Measurements from ENCODE around the gene UBTF. TPM values are rescaled to one million over a fixed set of nuclear protein-coding genes. Genes with fewer than 3 reads are reported as not detected.

UBTF gene
- total and polyA plus RNA-seq, 11 donors: 33.1 to 61.2 (median 44.1) TPM

DNA sequence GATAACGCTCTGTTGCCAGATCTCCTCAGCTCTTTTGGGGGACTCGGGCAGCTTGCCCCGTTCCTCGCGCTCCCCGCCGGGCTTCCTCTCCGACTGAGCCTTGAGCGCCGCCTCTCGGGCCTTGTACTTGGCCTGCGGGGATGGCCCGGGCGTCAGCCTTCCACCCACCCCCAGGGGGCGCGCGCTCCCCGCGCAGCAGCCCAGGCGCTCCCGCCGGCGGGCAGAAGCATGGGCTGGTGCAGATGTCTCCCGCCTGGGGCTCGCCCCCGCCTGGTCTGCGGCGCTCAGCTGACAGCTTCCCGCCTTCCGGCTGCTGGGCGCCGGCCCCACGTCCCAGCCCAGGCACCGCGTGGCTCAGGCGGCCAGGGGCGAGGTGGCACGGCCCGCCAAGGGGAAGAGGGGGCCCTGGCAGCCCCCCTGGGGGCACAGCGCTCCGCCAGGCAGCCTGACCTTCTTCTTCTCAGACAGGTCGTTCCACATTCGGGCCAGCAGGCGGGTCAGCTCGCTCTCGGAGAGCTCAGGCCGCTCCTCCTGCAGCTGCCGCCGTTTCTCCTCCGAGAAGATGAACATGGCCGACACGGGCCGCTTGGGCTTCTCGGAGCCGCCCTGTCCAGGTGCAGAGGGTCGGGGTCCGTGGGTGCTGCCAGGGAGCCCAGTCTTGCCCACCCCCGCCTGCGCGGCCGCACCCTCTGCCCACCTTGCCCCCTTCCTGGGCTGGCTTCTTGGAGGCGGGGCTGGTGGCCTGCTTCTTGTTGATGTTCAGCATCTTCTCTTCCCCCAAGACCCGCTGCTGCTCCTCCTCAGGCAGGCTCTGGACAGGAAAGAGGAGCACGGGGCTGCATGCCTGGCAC, 8.9 kb downstream of the UBTF start:
- peak overlapping the region in 10 of 12 donors; percentile 30 to 73 (median 51) for H3K27ac ChIP-seq
- DNase-seq: peak; percentile 88 to 95 (median 90)
- intact Hi-C loops (cut with DNase I): loop anchor here in 7 of 10 donors (1.0 to 10.0 kb wide), 6 partner anchors 116 to 294 kb away; partner anchors contain the start of genes GRN (in 2 of the 7) and GPATCH8 (in 1 of the 7)
- H3K36me3 ChIP-seq: peaks cover 0 to 90% (median 76%) of the 10 kb centered on the region in 9 donors
- H3K27me3 ChIP-seq: no peaks in the 10 kb centered on the region
- 9 to 57% (median 30%) methylated on average over 17 to 64 of the region's 64 CpGs for WGBS, 4 donors
- ATAC-seq: peak; percentile 85 to 94 (median 92)
- peak overlapping the region in 4 of 12 donors; percentile 5 to 33 (median 13) for H3K4me3 ChIP-seq
- H3K9me3 ChIP-seq: no peaks in the 10 kb centered on the region
- TF ChIP-seq, protein P1, sequence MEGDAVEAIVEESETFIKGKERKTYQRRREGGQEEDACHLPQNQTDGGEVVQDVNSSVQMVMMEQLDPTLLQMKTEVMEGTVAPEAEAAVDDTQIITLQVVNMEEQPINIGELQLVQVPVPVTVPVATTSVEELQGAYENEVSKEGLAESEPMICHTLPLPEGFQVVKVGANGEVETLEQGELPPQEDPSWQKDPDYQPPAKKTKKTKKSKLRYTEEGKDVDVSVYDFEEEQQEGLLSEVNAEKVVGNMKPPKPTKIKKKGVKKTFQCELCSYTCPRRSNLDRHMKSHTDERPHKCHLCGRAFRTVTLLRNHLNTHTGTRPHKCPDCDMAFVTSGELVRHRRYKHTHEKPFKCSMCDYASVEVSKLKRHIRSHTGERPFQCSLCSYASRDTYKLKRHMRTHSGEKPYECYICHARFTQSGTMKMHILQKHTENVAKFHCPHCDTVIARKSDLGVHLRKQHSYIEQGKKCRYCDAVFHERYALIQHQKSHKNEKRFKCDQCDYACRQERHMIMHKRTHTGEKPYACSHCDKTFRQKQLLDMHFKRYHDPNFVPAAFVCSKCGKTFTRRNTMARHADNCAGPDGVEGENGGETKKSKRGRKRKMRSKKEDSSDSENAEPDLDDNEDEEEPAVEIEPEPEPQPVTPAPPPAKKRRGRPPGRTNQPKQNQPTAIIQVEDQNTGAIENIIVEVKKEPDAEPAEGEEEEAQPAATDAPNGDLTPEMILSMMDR (IDR thresholded peaks at IDR 0.05): peak; percentile 97 to 100 (median 99)
- TF ChIP-seq POLR2A (IDR thresholded peaks at IDR 0.05): peak in 1 of 2 donors; percentile 40
- H3K4me1 ChIP-seq: peaks cover 3 to 22% (median 12%) of the 10 kb centered on the region in 12 donors

DNA sequence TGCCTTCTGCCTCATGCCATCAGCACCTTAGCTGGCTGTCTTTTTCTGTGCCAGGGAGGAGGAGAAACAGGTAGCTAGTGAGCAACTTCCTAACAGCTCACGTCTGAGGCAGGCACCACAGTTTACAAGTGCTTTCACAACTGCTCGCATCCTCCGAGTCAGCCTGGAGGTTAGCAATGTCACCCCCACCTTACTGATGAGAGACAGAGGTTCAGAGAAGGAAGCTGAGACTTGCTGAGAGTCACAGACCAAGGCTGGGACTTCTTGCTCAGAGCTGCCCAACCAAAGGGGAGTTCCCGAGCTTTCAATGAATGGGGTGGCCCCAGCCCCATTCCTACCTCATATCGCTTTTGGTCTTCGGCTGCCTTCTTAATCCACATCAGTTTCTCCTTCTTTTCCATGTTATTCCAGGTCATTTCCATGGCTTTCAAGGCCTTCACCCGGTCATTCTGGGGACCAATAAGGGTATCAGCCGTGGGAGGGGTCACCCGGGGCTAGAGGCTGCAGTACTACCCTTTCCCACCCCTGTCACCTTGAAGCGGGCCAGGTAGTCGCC, 9.6 kb downstream of the UBTF start:
- peaks cover 3 to 22% (median 12%) of the 10 kb centered on the region in 12 donors for H3K4me1 ChIP-seq
- ATAC-seq (no peak), DNase-seq (peak in 1 of 5 donors; percentile 23)
- peak overlapping the region in 3 of 12 donors; percentile 5 to 33 (median 6) for H3K4me3 ChIP-seq
- intact Hi-C loops (cut with DNase I): loop anchor here in 7 of 10 donors (1.0 to 10.0 kb wide), 6 partner anchors 117 to 295 kb away; partner anchors contain the start of genes GRN (in 2 of the 7) and GPATCH8 (in 1 of the 7)
- no peaks in the 10 kb centered on the region for H3K27me3 ChIP-seq
- TF ChIP-seq, protein P1 (IDR thresholded peaks at IDR 0.05): no peak
- TF ChIP-seq POLR2A (IDR thresholded peaks at IDR 0.05): no peak
- H3K36me3 ChIP-seq: peaks cover 0 to 83% (median 69%) of the 10 kb centered on the region in 9 donors
- H3K9me3 ChIP-seq: no peaks in the 10 kb centered on the region
- peak overlapping the region in 10 of 12 donors; percentile 30 to 73 (median 49) for H3K27ac ChIP-seq
- 71 to 80% (median 77%) methylated on average over 11 of the region's 11 CpGs for WGBS, 4 donors

DNA sequence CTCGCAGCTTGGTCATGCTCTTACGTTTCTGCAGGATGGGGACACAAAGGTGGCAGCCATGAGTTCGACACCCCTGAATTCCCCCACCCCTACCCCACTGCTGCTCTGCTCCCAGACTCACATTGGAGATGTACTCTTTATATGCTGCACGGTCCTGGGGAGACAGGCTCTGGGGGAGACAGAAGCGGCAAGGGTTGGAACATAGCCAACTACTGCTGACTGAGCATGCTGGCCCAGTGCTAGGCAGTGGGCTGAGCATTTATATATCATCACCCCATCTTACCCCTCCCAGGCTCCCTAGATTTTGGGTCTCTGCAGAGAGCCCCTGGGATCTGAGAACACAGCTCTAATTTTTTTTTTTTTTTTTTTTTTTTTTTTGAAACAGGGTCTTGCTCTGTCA, 11.7 kb downstream of the UBTF start:
- no peak for DNase-seq
- Histone ChIP-seq H3K36me3 (peaks cover 0 to 62% (median 58%) of the 10 kb centered on the region in 9 donors), H3K27ac (no peak overlapping the region), H3K4me3 (no peak overlapping the region), H3K27me3 (no peaks in the 10 kb centered on the region), H3K9me3 (no peaks in the 10 kb centered on the region), H3K4me1 (peaks cover 3 to 38% (median 13%) of the 10 kb centered on the region in 12 donors)
- 78 to 89% (median 87%) methylated on average over 5 of the region's 5 CpGs for WGBS, 4 donors
- intact Hi-C loops (cut with DNase I): no loop called here
- TF ChIP-seq, protein P1 (IDR thresholded peaks at IDR 0.05): no peak
- no peak for TF ChIP-seq POLR2A (IDR thresholded peaks at IDR 0.05)
- ATAC-seq: no peak

DNA sequence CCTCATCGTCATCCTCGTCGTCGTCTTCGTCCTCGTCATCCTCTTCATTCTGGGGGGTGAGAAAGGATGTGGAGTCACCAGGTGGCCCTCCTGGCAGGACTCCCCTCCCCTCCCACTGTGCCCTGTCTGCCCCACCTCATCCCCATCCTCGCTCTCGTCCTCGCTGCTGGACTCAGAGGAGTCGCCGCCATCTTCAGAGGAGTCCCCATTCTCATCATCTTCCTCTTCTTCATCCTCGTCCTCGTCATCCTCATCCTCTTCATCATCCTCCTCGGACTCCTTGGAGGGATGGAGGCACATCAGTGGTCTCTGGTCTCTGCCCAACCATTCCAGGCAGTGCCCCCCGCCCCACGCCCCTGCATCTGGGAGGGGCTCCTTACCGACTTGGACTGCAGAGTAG, 12.2 kb downstream of the UBTF start:
- DNase-seq: peak in 1 of 5 donors; percentile 41
- Histone ChIP-seq H3K9me3 (no peaks in the 10 kb centered on the region), H3K4me1 (peaks cover 3 to 38% (median 13%) of the 10 kb centered on the region in 12 donors), H3K27me3 (no peaks in the 10 kb centered on the region), H3K27ac (no peak overlapping the region), H3K36me3 (peaks cover 0 to 62% (median 54%) of the 10 kb centered on the region in 9 donors), H3K4me3 (no peak overlapping the region)
- WGBS, 4 donors: 85 to 90% (median 86%) methylated on average over 17 of the region's 17 CpGs
- intact Hi-C loops (cut with DNase I): no loop called here
- no peak for ATAC-seq
- TF ChIP-seq POLR2A (IDR thresholded peaks at IDR 0.05): no peak
- TF ChIP-seq, protein P1 (IDR thresholded peaks at IDR 0.05): no peak
